ENCODE results near the gene PTPRM. TPM values are rescaled to one million over a fixed set of nuclear protein-coding genes. Genes with fewer than 3 reads are reported as not detected.

PTPRM gene
- polyA plus RNA-seq, 3 donors = 0.04 to 2.1 (median 0.66) TPM

DNA sequence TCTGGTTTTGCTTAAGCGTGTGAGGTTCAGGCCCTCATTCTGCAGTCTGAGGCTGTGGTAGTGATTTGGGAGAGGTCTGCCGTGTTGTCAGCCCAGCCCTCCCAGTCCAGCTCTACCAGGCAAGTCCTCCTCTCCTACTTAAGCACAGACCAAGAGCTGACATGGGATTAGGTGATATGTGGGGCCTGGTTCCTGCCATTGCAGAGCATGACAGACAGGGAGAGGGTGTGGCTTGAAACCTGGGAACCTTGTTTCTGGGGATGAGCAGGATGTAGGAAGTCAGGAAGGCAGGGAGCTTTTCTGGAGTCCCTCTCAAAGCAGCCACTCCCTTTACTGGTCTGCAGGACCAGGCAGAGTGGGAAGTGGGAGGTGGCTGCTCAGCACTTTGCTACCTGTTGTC lies 38.6 kb downstream of the PTPRM start:
- H2AFZ ChIP-seq (ENCODE audit: insufficient read depth, low read depth, low read length, poor library complexity, severe bottlenecking) = no peak overlapping the region
- Mint-ChIP-seq H3K4me1 (peaks cover 4% of the 10 kb centered on the region), H3K27me3 (ENCODE audit: low read depth in 3 of 3) (peaks cover 0 to 2% (median 1%) of the 10 kb centered on the region in 3 donors), H3K27ac (no peak overlapping the region), H3K36me3 (no peaks in the 10 kb centered on the region), H3K9me3 (peaks cover 0 to 2% (median 0%) of the 10 kb centered on the region in 7 donors), H3K4me3 (no peak overlapping the region)
- TF ChIP-seq CTCF (IDR thresholded peaks at IDR 0.05) = no peak
- no peak overlapping the region for H3K4me2 ChIP-seq (replicated peaks; ENCODE audit: extremely low read depth, low read length, poor library complexity, severe bottlenecking)
- H4K20me1 ChIP-seq (ENCODE audit: insufficient read depth, low read length) = no peaks in the 10 kb centered on the region
- no peak overlapping the region for H3K9ac ChIP-seq (ENCODE audit: insufficient read depth, low read length, poor library complexity, severe bottlenecking)
- H3K79me2 ChIP-seq (ENCODE audit: insufficient read depth, low read length) = no peaks in the 10 kb centered on the region
- H3K27me3 ChIP-seq (ENCODE audit: control insufficient read depth in 2 of 2, insufficient read depth in 2 of 2, low read length in 2 of 2) = no peaks in the 10 kb centered on the region
- no peaks in the 10 kb centered on the region for H3K4me1 ChIP-seq (ENCODE audit: control insufficient read depth in 1 of 2, insufficient read depth in 2 of 2, low read length in 2 of 2)
- no peaks in the 10 kb centered on the region for H3K36me3 ChIP-seq (replicated peaks in 1 of 2; ENCODE audit: control insufficient read depth in 1 of 2, insufficient read depth in 2 of 2, low read length in 2 of 2)
- no CpG with 5 or more reads among the region's 2 CpGs for WGBS (ENCODE audit: insufficient coverage)
- no peak overlapping the region for H3K27ac ChIP-seq (ENCODE audit: low read depth in 1 of 2, low read length in 2 of 2)
- intact Hi-C loops (cut with micrococcal nuclease) = no loop called here
- DNase-seq = no peak
- H3K9me3 ChIP-seq (replicated peaks in 1 of 2; ENCODE audit: control insufficient read depth in 1 of 2, insufficient read depth in 1 of 2, low read length in 2 of 2) = no peaks in the 10 kb centered on the region
- H3K4me3 ChIP-seq (replicated peaks in 1 of 3; ENCODE audit: low read depth in 2 of 3, low read length in 3 of 3) = no peak overlapping the region

GRCh38 chr18:7607540-7608173 lies 40.5 kb downstream of the PTPRM start:
- Mint-ChIP-seq H3K27me3 (ENCODE audit: low read depth in 3 of 3) (peaks cover 0 to 2% (median 1%) of the 10 kb centered on the region in 3 donors), H3K9me3 (peaks cover 0 to 4% (median 0%) of the 10 kb centered on the region in 7 donors), H3K36me3 (no peaks in the 10 kb centered on the region), H3K27ac (no peak overlapping the region), H3K4me3 (no peak overlapping the region), H3K4me1 (no peaks in the 10 kb centered on the region)
- no peaks in the 10 kb centered on the region for H4K20me1 ChIP-seq (ENCODE audit: insufficient read depth, low read length)
- H3K27me3 ChIP-seq (ENCODE audit: control insufficient read depth in 2 of 2, insufficient read depth in 2 of 2, low read length in 2 of 2) = no peaks in the 10 kb centered on the region
- H3K4me3 ChIP-seq (replicated peaks in 1 of 3; ENCODE audit: low read depth in 2 of 3, low read length in 3 of 3) = no peak overlapping the region
- intact Hi-C loops (cut with micrococcal nuclease) = no loop called here
- H2AFZ ChIP-seq (ENCODE audit: insufficient read depth, low read depth, low read length, poor library complexity, severe bottlenecking) = no peak overlapping the region
- H3K4me2 ChIP-seq (replicated peaks; ENCODE audit: extremely low read depth, low read length, poor library complexity, severe bottlenecking) = no peak overlapping the region
- no peaks in the 10 kb centered on the region for H3K4me1 ChIP-seq (ENCODE audit: control insufficient read depth in 1 of 2, insufficient read depth in 2 of 2, low read length in 2 of 2)
- WGBS (ENCODE audit: insufficient coverage) = 100% methylated on average over 3 of the region's 12 CpGs
- H3K9me3 ChIP-seq (replicated peaks in 1 of 2; ENCODE audit: control insufficient read depth in 1 of 2, insufficient read depth in 1 of 2, low read length in 2 of 2) = no peaks in the 10 kb centered on the region
- DNase-seq = no peak
- H3K9ac ChIP-seq (ENCODE audit: insufficient read depth, low read length, poor library complexity, severe bottlenecking) = no peak overlapping the region
- no peaks in the 10 kb centered on the region for H3K36me3 ChIP-seq (replicated peaks in 1 of 2; ENCODE audit: control insufficient read depth in 1 of 2, insufficient read depth in 2 of 2, low read length in 2 of 2)
- TF ChIP-seq CTCF (IDR thresholded peaks at IDR 0.05) = no peak
- H3K27ac ChIP-seq (ENCODE audit: low read depth in 1 of 2, low read length in 2 of 2) = no peak overlapping the region
- no peaks in the 10 kb centered on the region for H3K79me2 ChIP-seq (ENCODE audit: insufficient read depth, low read length)
